SK-N-MC (cell line): ENCODE results near the gene TNFAIP2.

Source experiments
- EZH2 ChIP-seq: fragments of 200-600 bp; sonication (generic); IDR thresholded peaks from one replicate; pipeline ENCODE4 v1.6.1; 2017; ENCODE audit warnings: antibody characterized with exemption
- POLR2AphosphoS5 ChIP-seq: IDR thresholded peaks from 2 replicates; pipeline ENCODE4 v1.6.1; 2012; ENCODE audit warnings: mild to moderate bottlenecking, low read depth, low read length, borderline replicate concordance

DNA sequence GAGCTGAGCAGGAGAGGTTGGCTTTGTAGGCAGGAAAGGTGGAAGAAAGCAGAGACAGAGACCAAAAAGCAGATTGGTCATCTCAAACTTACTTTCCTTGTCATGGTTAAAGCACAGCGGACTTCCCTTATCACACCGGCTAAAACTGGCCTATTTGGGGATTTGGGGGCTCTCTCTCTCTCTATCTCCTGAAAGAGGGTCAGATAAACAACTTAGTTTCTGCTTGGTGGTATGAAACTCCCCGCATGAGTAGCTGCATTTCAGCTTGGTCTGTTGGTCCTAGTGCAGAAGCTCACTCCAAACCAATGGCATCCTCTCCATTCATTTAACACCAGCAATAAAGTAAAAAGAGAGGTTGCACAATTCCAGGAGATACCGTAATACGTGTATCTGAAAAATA lies 57.1 kb downstream of the TNFAIP2 start:
- TF ChIP-seq EZH2 (no peak), POLR2AphosphoS5 (no peak)
